CD4-positive, alpha-beta T cell (primary cell): ENCODE data around the gene HERC3. TPM values are rescaled to one million over a fixed set of nuclear protein-coding genes. Genes with fewer than 3 reads are reported as not detected.

ENCODE experiments used
- ATAC-seq: fragments of 200-7000 bp; cut with Tn5 transposase; one replicate; pipeline ENCODE4 v1.10.0; 2022; ENCODE audit warnings: mild to moderate bottlenecking; ENCODE audit not compliant: poor library complexity
- CTCF ChIA-PET: fragments of 350-600 bp; sonication (Branson Sonifier 250); formaldehyde crosslinking; loops from one replicate; lab custom pipeline; 2021; ENCODE audit warnings: antibody characterized with exemption, inconsistent platforms; lab: Charles Lee
- POLR2A ChIA-PET: fragments of 350-600 bp; sonication (Branson Sonifier 250); formaldehyde crosslinking; loops from one replicate; lab custom pipeline; 2021; ENCODE audit warnings: antibody characterized with exemption, inconsistent platforms; lab: Charles Lee
- DNase-seq, 14 experiments: peaks; one replicate each; pipeline ENCODE4 v3.0.0-alpha.2; 2013 to 2020; ENCODE audit warnings: mixed read lengths in 2 of 14
- H3K27ac ChIP-seq, 2 donors: one replicate each; pipeline versions ENCODE4 v1.5.1 to v1.7.0; 2013; ENCODE audit warnings: low read length in 2 of 2, low read depth in 1 of 2, mild to moderate bottlenecking in 1 of 2
- H3K27me3 ChIP-seq, 2 experiments: 1 replicate in 1 of 2; 2 replicates in 1 of 2; pipeline versions ENCODE4 v1.6.1 to v1.7.0; 2013; ENCODE audit warnings: low read length in 2 of 2, control low read depth in 1 of 2, mild to moderate bottlenecking in 1 of 2, moderate library complexity in 1 of 2; ENCODE audit not compliant: insufficient read depth in 2 of 2, control insufficient read depth in 1 of 2
- H3K36me3 ChIP-seq: one replicate; pipeline ENCODE4 v1.6.1; 2013; ENCODE audit warnings: low read length, control low read depth; ENCODE audit not compliant: insufficient read depth
- H3K4me1 ChIP-seq: one replicate; pipeline ENCODE4 v1.6.1; 2013; ENCODE audit warnings: low read length, control low read depth; ENCODE audit not compliant: insufficient read depth
- H3K4me3 ChIP-seq: one replicate; pipeline ENCODE4 v1.5.1; 2013; ENCODE audit warnings: mild to moderate bottlenecking, low read length, moderate library complexity
- H3K9me3 ChIP-seq, 2 experiments: 1 replicate in 1 of 2; 2 replicates in 1 of 2; pipeline versions ENCODE4 v1.6.1 to v1.7.0; 2013; ENCODE audit warnings: low read length in 2 of 2, mild to moderate bottlenecking in 2 of 2, control low read depth in 1 of 2, moderate library complexity in 1 of 2; ENCODE audit not compliant: control insufficient read depth in 1 of 2, insufficient read depth in 1 of 2
- H3K27ac Mint-ChIP-seq: one replicate; pipeline ENCODE4 v1.8.0; 2020; ENCODE audit warnings: mixed read lengths
- H3K27me3 Mint-ChIP-seq: one replicate; pipeline ENCODE4 v1.8.0; 2021; ENCODE audit warnings: mixed read lengths
- H3K36me3 Mint-ChIP-seq: one replicate; pipeline ENCODE4 v1.8.0; 2021; ENCODE audit warnings: low read depth, mixed read lengths
- H3K4me1 Mint-ChIP-seq: one replicate; pipeline ENCODE4 v1.8.0; 2021; ENCODE audit warnings: low read depth, mixed read lengths
- H3K4me3 Mint-ChIP-seq: one replicate; pipeline ENCODE4 v1.8.0; 2020; ENCODE audit warnings: mild to moderate bottlenecking, mixed read lengths
- H3K9me3 Mint-ChIP-seq: one replicate; pipeline ENCODE4 v1.8.0; 2020; ENCODE audit warnings: mixed read lengths
- intact Hi-C, 2 experiments: fragments of 100-400 bp; cut with DNase I in 1 of 2; cut with micrococcal nuclease in 1 of 2; formaldehyde crosslinking; loops; one replicate each; pipeline versions ENCODE4 v1.15.1 to v1.9.0; 2023 to 2025; cut with DNase I, micrococcal nuclease
- total RNA-seq, 174 experiments: library from RNA in 2 of 174; stranded (reverse) in 2 of 174; gene quantifications; one replicate each; pipeline ENCODE4 v1.2.3 and lab custom pipeline; 2021 to 2026
- TF ChIP-seq, protein P1 (sequence below): fragments of 200-600 bp; IDR thresholded peaks from one replicate; pipeline ENCODE4 v1.8.0; 2022; ENCODE audit warnings: antibody characterized with exemption, mild to moderate bottlenecking

HERC3 gene
- total RNA-seq, 2 experiments from 2014 or later, result 63.1 to 66.4 TPM

DNA sequence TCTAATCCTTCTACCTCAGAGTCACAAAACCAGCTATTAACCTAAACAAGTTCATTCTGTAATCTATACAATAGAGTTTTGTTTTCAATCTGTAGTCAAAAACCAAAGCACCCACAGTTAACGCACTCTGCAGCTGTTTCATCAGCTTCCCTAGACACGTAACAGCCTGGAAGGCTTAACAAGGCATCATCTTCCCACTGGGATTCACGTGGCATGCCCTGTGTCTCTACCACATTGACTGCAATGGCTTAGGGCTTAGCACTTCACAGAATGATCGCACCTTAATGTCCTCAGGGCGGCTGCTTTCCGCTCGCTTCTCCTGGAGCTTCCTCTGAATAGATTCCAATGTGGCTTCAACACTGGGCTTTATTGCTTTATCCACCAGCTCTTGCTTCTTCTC is 155.1 kb downstream of the HERC3 start:
- Histone ChIP-seq H3K9me3 (no peaks in the 10 kb centered on the region), H3K36me3 (peaks cover 36% of the 10 kb centered on the region), H3K27me3 (no peaks in the 10 kb centered on the region), H3K4me1 (no peaks in the 10 kb centered on the region), H3K27ac (no peak overlapping the region), H3K4me3 (no peak overlapping the region)
- POLR2A ChIA-PET, result interaction anchor here (1.3 kb wide), 1 partner anchor 10 kb away, joined by 6 read pairs; no protein-coding TSS in a partner anchor
- H3K9me3 Mint-ChIP-seq, result no peaks in the 10 kb centered on the region
- CTCF ChIA-PET, result no interaction called here
- TF ChIP-seq, protein P1, sequence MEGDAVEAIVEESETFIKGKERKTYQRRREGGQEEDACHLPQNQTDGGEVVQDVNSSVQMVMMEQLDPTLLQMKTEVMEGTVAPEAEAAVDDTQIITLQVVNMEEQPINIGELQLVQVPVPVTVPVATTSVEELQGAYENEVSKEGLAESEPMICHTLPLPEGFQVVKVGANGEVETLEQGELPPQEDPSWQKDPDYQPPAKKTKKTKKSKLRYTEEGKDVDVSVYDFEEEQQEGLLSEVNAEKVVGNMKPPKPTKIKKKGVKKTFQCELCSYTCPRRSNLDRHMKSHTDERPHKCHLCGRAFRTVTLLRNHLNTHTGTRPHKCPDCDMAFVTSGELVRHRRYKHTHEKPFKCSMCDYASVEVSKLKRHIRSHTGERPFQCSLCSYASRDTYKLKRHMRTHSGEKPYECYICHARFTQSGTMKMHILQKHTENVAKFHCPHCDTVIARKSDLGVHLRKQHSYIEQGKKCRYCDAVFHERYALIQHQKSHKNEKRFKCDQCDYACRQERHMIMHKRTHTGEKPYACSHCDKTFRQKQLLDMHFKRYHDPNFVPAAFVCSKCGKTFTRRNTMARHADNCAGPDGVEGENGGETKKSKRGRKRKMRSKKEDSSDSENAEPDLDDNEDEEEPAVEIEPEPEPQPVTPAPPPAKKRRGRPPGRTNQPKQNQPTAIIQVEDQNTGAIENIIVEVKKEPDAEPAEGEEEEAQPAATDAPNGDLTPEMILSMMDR, result no peak
- DNase-seq (no peak), ATAC-seq (no peak)
- H3K36me3 Mint-ChIP-seq, result peaks cover 43% of the 10 kb centered on the region
- intact Hi-C loops, result no loop called here
- H3K27ac Mint-ChIP-seq, result no peak overlapping the region
- no peak overlapping the region for H3K4me3 Mint-ChIP-seq
- no peaks in the 10 kb centered on the region for H3K4me1 Mint-ChIP-seq
- no peaks in the 10 kb centered on the region for H3K27me3 Mint-ChIP-seq

DNA sequence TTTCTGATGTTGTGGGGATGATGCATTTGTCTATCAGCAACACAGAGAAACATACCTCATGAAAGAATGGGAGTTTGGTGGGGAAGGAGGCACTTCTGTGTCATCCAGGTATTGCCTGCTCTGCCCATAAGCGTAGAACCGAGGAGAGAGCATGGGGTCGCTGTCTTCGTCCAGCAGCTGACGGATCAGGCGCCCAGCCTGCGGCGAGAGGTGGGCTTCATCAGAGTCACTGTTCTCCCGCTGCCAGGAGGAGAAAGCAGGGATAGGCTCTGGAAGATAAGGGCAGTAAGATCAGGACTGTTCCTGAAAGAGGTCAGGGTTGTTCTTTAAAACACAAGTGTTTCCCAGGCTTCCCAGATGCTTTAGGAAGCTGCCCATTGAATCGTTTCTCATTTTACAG is 158.1 kb downstream of the HERC3 start:
- Mint-ChIP-seq H3K9me3 (no peaks in the 10 kb centered on the region), H3K4me3 (no peak overlapping the region), H3K36me3 (peaks cover 41% of the 10 kb centered on the region), H3K4me1 (no peaks in the 10 kb centered on the region), H3K27me3 (no peaks in the 10 kb centered on the region), H3K27ac (no peak overlapping the region)
- Histone ChIP-seq H3K9me3 (no peaks in the 10 kb centered on the region), H3K36me3 (peaks cover 36% of the 10 kb centered on the region), H3K4me3 (no peak overlapping the region), H3K27me3 (no peaks in the 10 kb centered on the region), H3K27ac (no peak overlapping the region), H3K4me1 (no peaks in the 10 kb centered on the region)
- intact Hi-C loops, result no loop called here
- no peak for ATAC-seq
- ChIA-PET CTCF (no interaction called here), POLR2A (no interaction called here)
- no peak for DNase-seq
- TF ChIP-seq, protein P1, result no peak

DNA sequence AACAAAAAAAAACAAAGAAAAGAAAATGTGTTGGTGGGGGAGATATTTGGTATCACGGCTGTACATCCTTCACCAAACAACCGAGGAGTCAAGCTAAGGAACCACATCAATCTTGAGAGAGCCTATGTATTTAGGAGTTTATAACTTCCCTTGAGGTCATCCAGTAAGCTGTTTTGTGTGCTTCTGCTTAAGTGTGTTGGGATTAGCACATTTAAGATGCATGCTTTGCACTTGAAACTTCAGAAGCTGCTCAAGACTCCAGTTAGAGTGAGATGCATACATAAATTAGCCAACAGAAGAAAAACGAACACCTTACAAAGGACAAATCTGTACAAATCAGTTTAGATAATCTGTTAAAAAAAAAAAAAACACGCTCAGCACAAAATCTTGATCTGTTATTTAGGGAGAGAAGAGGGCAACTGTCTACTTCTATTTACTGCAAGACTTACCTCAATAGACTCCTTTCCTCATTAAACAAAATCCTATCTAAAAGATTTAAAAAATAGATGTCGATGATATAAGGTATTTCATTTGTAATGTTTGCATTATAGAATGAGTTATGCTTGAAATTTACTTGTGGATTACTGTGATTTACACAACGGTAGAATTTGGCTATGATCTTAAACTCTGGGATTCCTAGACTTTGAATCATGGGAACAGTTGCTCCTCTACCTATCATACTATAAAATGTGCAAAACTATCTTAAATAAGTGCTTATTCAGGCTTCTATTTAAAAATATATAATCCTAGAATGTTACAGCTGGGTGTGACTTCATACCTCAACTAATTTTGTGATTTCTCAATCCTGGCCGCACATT is 159.2 kb downstream of the HERC3 start:
- no peak for ATAC-seq
- TF ChIP-seq, protein P1, result no peak
- no peaks in the 10 kb centered on the region for H3K27me3 Mint-ChIP-seq
- H3K36me3 Mint-ChIP-seq, result peaks cover 35% of the 10 kb centered on the region
- POLR2A ChIA-PET, result no interaction called here
- CTCF ChIA-PET, result no interaction called here
- Histone ChIP-seq H3K4me1 (no peaks in the 10 kb centered on the region), H3K27ac (no peak overlapping the region), H3K27me3 (no peaks in the 10 kb centered on the region), H3K9me3 (no peaks in the 10 kb centered on the region), H3K36me3 (peaks cover 36% of the 10 kb centered on the region), H3K4me3 (no peak overlapping the region)
- H3K27ac Mint-ChIP-seq, result no peak overlapping the region
- H3K4me3 Mint-ChIP-seq, result no peak overlapping the region
- DNase-seq, result no peak
- no peaks in the 10 kb centered on the region for H3K4me1 Mint-ChIP-seq
- H3K9me3 Mint-ChIP-seq, result no peaks in the 10 kb centered on the region
- intact Hi-C loops, result no loop called here
